ENCODE results near the gene BTBD9. TPM values are rescaled to one million over a fixed set of nuclear protein-coding genes. Genes with fewer than 3 reads are reported as not detected.
A peak's percentile ranks its signal among the peaks of the same experiment; 100 is the strongest.

Gene BTBD9
- total RNA-seq (2014; rRNA removed; shearing (Covaris generic)), result 6.1 and 15.4 TPM in 2 replicates

DNA sequence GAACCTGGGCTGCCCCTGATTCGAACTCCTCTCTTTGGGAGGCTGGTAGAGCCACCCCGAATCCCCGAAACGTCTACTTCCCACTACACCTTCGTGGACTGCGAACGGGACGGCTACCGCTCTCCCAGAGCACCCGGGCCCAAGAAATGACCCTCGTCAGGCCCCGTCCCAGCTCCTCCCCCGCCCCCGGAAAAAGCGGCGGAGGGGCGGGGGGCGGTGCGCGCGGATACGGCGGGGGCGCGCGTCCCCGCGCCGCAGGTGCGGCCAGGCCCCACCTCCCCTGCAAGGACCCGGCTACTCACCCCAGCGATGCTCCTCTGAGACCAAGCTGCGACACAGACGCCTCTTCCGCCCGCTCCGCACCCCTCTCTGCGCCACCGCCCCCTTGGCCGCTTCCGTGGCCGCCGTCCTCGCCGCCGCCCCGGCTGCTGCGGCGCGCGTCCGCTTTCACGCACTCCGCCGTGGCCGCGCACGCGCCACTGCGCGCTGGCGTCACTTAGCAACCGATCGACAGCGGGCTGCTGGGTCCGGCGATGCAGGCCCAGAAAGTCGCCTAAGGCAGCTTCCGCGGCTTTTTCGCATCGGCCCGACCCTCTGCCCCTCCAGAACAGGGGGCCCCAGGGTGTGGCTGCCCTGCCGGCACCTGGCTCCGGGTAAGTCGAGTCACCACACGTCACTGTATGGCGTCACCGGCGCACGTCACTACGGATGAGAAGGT is at the start of gene BTBD9:
Gene BTBD9, minus strand, starts transcription at position 432 of the 718 bp plus-strand sequence.
- DNase-seq (ENCODE audit: low read depth), result peak; percentile 92

DNA sequence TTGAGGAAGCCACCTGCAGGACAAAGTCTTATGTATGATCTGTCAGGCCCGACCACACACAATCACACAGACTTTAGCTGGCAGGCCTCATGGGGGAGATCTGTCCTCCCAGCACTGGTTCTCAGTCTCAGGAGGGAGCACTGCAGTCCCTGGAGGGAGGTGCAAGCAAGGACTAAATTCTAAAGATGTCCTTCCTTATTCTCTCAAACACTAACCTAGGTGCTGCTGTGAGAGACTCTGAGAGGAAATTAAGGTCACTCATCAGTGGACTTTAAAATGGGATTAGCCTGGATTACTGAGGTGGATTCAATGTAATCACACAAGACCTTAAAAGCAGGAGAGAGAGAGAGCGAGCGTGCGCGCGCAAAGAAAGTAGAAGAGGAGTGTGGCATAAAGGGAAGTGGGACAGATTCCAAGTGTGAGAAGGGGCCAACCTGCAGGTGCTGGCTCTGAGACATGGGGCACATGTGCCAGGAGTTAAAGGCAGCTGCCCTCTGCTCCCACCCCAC is 48.9 kb upstream of the BTBD9 start:
- no peak for DNase-seq (ENCODE audit: low read depth)

DNA sequence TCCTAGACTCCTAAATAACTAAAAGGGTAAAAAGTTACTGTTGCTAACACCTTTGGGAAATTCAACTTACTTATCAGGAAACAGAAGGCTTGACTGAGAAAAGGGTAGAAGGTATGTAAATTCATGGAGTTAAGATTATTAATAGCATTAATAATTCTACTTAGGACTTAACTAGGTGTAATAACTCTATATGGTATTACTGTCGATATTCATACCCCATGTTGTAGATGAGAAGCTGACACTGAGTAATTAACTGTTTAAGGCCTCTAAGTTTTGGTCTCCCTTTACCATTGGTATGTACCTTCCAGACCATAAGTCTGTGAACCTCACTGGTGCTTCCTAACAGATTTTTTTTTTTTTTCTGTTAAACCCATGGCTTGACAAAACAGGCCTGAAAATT is 47.8 kb upstream of the BTBD9 start:
- no peak for DNase-seq (ENCODE audit: low read depth)

DNA sequence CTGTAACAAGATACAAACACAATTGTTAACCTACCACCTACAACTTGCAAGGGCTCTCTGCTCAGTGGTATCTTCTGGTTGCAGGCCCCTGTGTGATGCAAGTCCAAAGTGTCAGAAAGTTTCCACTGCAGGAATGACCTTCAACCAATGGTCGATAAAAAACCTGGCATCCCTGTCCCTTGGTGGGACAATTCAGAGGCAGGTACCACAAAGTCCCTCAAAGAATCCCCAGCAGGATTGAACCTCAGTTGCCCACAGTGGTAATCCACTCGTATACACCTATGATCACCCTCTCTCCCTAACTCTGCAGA is 47.3 kb upstream of the BTBD9 start:
- no peak for DNase-seq (ENCODE audit: low read depth)

DNA sequence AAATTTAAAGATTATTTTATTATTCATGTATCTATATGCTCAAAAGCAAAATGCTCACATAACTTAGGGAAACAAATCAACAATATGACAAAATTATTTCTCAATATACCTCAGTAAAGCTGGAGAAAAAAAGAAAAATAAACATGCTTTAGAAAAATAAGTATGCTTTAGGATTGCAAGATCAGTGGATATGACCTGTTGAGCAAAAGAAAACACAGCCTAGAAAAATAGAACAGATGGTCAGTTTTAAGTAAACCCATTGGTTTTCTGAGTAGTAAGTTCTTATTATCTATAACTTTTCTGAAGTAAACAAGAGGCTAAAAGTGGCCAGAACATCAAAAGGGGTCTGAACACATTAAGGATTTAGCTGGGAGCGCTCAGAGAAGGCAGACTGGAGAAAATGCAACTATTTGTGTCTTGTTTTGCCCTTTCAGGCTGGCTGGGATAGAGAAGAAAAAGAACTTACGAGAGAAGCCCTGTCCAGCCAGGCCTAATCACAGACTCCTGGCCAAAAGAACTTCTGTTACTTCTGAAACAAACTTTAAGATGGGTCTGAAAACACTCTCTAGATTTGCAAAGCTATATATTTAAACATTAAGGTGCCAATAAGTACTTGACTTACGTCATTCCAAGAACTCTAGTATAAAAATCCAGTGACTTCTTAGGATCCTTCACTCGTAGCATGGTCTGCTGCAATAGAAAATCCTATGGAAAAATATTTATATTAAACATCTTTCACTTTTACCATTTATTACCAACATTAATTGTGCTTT is 46.7 kb upstream of the BTBD9 start:
- no peak for DNase-seq (ENCODE audit: low read depth)

DNA sequence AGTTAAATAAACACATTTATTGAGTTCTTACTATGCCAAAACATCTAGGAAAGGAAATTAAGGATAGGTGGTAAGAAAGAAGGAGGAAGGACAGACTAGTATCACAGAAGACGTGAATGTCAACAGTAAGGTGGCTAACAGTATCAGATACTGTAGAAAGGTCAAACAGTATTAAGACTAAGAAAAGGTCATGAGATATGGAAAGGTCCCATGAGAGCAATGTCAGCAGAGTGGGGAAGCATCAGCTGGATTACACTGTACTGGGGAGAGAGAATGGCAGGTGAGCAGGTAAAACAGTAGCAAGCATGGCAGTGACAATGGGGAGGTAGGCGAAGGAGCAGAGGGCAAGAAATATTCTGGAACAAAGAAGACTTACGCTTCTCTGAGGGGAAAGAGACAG is 45.2 kb upstream of the BTBD9 start:
- DNase-seq (ENCODE audit: low read depth), result no peak

DNA sequence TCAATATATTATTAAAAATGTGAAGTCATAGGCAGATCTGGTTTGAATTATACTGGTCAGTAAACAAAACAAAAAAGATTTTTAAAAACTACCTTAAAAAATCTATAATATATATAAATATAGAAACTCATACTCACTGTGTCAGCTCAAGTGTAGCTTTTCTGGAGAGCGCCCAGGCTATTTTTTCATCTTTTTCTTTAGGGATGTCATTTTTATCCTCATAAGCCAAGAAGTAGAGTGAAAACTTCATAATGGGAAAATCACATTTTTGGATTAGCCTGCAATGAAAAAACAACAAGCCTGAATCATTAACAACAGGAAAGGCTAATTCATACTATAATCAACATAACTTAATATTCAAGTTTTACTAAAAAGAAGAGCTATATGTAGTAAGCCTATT is 44.5 kb upstream of the BTBD9 start:
- DNase-seq (ENCODE audit: low read depth), result no peak

DNA sequence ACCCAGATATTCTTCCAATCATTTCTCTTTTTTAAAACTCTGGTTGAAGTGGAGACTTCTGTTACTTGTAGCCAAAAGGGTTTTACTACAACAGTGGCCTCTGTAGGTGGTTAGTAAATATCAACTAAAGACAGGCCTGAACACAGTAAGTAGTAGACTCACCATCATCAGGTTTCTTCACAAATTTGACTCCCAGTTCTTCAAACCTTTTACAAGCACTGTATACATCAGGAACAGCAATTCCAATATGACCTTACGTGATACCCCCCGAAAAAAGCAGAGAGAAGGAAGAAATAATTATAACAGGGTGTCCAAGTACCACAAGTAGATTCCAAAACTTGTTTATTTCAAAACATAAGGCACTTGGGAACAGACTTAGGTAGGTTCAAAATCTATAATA is 42.1 kb upstream of the BTBD9 start:
- no peak for DNase-seq (ENCODE audit: low read depth)

DNA sequence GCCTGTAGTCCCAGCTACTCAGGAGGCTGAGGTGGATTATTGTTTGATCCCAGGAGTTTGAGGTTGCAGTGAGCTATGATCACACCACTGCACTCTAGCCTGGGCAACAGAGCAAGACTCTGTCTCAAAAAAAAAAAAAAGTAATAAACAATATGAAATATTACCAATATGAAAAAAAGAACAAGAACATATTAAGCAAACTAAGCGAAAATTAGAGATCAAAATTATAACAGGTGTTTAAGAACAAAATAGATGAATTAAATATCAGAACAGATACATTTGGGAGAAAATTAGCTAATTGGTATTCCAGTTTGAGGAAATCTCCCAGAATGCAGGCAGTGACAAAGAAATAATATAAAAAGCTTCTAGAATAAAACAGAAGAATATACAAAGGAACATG is 39.9 kb upstream of the BTBD9 start:
- DNase-seq (ENCODE audit: low read depth), result no peak

DNA sequence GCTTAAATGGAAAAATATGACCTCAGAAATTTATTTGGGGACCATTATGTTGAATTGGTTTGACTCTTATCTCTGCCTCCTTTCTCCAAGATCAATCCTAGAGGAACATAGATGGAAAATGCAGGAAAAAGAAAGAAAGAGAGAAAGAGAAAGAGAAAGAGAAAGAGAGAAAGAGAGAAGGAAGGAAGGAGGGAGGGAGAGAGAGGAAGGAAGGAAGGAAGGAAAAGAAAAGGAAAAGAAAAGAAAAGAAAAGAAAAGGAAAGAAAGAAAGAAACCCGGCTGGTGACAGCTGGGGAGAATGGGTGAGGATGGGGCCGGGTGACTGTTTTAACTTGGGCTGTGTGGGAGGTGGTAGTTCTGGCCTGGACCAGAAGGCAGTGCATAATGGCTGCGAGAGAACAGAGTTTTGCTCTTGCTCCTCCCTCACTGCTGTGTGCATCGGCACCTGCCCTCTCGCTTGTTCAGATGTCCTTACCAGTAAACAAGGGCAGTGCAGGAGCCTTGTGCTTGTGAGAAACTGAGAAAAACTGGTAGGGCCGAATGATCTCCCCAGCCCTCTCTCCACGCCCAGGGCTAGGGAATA is 38.5 kb upstream of the BTBD9 start:
- DNase-seq (ENCODE audit: low read depth), result no peak

DNA sequence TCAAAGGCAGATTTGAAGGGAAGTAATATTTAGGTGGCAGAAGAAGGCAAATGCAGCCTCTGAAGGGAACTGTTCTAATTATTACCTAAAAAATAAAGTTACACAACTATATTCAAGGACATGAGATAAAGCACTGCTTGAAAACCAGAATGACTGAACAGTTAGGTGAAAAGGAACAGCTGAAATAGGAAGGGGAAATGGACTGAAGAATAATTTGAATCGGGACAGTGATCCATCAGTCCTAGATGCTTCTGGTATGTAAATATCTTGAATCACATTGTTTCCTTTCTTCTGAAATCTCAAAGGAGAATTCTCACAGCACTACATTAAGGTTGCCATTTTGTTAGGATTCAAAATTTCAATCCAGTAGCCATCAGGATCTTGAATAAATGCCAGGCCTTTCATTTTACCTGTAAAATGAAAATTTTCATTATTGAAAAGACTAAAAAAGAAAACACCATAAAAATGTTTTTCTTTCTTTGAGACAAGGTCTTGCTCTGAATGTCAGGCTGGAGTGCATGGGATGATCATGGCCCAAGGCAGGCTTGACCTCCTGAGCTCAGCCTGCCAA is 37.3 kb upstream of the BTBD9 start:
- DNase-seq (ENCODE audit: low read depth), result no peak

DNA sequence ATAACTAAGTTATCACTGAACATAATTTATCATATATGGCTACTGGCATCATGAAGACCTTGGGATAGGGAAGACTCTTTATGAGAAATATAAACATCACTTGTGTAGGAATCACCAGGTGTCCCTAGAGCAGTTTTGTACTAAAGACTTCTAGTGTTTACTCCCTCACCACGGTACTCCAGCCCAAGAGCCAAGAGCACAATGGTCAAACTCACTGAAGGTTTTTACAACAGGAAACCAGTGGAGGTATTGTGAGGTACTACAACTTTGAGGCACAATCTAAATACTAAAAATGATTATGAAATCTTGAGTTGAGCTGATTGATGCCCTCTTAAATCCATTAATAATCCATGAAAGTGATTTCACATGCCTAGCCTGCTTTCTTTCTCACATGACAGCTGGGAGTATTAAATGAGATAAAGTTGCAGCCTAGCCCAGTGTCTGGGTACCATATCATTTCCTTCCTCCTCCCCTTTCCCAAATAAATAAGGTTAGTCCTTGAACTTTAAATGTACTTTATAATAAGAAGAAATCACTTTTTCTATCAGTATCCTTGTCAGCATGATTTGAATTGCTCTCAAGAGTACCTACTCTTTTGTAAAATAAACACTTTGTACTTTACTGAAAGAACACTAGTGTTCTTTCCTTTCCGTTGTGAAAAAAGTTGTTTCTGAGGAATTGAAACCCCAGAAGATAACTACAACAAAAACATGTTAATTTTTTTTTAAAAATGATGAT is 36.7 kb upstream of the BTBD9 start:
- no peak for DNase-seq (ENCODE audit: low read depth)

DNA sequence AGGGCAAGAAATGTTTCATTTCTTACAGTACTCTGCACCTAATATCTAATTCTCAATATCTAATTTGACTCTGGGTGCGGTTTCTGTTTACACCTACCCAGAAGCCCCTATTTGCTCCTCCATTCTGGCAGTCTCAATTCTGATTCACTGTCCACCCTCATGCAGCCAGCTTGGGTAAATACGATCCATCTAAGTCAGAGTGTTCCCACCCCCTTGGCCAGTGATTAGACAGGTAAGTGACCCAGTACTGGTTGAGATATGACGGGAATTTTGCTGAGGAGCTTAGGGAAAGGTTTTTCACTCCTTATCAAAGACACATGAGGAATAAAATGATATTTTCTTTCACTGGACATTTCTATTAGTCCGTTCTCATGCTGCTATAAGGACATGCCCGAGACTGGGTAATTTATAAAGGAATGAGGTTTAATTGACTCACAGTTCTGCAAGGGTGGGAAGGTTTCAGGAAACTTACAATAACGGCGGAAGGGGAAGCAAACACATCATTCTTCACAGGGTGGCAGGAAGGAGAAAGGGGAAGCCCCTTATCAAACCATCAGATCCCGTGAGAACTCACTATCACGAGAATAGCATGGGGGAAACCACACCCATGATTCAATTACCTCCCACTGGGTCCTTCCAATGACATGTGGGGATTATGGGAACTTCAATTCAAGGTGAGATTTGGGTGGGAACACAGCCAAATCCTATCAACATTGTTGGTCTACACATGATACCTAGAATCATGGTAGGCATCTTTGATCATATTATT is 33.9 kb upstream of the BTBD9 start:
- DNase-seq (ENCODE audit: low read depth), result peak; percentile 23

DNA sequence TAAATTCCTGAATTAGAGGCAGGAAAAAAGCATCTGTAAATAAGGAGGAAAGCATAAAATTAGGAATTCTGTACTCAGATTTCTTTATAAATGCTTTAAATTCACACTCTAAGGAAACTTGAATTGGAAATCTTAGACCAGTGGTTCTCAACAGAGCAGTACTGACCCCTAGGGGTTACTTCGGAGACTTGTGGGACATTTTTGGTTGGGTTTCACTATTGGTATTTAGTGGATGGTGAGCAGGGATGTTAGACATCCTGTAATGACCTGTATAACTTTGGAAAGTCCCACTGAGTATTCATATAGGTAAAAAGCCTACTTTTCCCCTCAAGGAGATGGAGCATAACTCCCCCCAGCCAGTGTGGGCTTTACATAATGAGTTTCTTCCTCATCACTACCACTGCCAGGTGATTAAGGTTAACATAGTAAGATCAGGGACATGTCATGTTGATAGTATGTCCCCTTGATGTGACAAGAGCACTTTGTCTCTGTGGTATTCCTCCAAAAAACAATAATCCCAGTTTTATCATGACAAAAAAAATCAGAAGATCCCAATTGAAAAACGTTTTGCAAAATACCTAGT is 32.2 kb upstream of the BTBD9 start:
- DNase-seq (ENCODE audit: low read depth), result peak; percentile 41

DNA sequence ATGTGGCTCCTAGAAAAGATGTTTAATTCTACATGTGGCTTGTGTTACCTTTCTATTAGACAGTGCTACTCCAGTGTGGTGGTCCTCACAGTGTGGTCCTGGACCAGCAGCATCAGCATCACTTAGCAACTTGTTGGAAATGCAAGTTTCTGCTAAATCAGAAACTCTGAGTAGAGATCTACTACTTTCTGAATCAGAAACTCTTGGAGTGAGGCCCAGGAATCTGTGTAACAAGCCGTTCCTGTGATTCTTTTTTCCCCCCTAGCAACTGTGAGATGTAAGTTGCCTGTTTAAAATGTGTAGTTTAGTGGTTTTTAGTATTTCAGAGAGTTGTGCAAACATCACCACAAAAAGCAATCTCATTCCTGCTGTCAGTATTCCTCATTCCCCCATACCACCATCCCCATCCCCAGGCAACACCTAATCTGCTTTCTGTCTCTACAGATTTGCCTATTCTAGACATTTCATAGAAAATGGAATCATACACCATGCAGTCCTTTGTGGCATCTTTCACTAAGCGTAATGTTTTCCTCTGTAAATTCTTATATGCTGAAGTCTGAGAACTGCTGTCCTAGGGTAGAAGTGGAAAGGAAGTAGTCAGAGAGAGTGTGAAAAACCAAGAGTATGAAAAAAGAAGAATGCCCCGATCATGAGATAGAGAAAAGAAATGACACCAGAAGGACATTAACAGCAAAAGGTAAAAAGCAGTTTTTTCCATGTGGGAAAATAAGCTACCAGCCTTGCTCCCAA is 18.9 kb upstream of the BTBD9 start:
- no peak for DNase-seq (ENCODE audit: low read depth)

DNA sequence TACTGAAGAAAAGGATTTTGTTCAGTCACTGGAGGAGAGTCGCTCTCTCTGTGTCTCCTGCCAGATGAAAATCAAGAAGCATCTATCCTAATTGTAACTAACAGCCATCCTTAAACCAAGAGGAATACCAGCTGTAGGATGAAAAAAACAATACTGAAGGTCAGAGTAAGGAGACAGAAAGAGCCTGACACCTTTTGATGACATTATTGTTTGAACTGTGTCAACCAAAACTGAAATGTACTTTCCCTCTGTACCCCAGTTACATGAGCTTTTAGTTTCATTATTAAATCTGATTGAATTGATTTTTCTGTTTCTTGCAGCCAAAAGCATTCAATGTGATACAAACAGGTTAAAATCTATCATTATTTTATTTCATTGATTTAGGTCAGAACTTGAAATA is 17.2 kb upstream of the BTBD9 start:
- no peak for DNase-seq (ENCODE audit: low read depth)

DNA sequence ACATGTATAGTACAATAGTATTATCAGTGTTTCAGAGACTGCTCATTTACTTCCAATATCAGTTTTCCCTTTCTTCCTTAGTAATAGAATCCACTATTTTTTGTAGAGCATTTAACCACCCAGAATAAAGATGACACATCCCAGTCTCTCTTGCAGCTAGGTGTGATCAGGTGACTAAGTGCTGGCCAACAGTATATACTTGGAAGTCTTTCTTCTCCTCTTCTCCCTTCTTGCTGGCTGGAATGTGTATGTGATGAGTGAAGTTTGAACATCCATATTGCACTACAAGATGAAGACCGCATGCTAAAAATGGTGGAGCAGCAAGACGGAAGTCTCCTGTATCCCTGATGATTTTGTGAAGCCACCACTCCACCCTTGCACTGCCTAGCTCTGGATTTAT is 14.5 kb upstream of the BTBD9 start:
- DNase-seq (ENCODE audit: low read depth), result no peak

DNA sequence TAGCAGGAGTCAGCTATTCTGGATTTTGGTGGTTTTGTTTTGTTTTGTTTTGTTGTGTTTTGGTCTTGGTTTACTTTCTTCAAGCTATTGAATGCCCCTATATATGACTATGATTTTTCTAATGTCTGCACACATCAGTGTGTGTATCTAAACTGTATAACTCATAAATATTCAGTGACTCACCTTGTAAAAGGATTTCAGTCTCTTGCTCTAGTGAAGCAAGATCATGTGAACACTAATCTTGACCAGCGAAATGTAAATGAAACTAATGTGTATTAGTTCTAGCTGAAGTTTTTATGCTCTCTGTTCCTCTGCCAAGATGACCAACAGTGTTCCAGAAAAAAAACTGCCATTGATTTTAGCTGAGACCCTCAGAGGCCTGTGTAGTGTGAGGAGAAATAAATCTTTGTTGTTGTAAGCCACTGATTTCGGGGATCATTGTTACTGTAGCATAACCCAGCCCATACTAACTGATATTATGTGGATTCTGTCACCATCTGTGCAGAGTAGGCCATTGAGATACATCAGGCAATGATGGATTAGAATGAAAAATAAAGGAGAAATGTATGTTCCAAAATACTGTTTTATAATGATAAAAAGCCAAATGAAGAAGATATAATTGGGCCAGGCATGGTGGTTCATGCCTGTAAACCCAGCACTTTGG is 11.5 kb upstream of the BTBD9 start:
- no peak for DNase-seq (ENCODE audit: low read depth)

DNA sequence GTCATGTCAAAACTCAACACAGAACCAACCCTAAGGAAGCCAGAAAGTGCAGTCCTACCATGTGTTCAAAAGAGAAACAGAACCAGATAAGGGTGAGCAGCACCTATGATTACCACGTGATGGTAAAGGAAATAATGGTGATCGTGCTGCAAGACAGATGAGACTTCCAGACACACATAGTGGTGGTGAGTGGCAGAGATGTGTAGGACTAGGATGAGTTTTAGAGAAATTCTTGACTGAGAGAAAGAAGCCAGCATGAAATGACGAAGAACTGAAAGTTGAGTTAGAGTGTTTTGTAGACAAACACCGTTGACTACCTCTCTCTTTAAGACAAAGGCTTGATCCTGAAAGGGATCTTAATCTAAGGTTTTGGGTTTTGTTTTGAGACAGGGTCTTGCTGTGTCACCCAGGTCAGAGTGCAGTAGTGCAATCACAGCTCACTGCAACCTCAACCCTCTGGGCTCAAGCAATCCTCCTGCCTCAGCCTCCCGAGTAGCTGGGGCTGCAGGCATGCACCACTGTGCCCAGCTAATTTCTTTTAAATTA is 10.6 kb upstream of the BTBD9 start:
- no peak for DNase-seq (ENCODE audit: low read depth)

Data from Daoy (cell line).